GM23248 (cell line): ENCODE results near the gene DYNC1LI1. TPM values are rescaled to one million over a fixed set of nuclear protein-coding genes. Genes with fewer than 3 reads are reported as not detected.
A peak's percentile ranks its signal among the peaks of the same experiment; 100 is the strongest.

ENCODE experiments used
- DNase-seq: peaks from one replicate; pipeline ENCODE4 v3.0.0-alpha.2; 2015
- H2AFZ ChIP-seq: fragments of 200-600 bp; sonication (generic); 2 replicates; pipeline ENCODE4 v1.6.1; 2016; ENCODE audit warnings: antibody characterized with exemption
- H3F3A ChIP-seq: fragments of 200-600 bp; sonication (generic); 2 replicates; pipeline ENCODE4 v1.6.1; 2016; ENCODE audit warnings: mild to moderate bottlenecking, antibody characterized with exemption, mixed run types; ENCODE audit not compliant: insufficient read depth
- H3K27ac ChIP-seq: fragments of 200-600 bp; sonication (generic); 2 replicates; pipeline ENCODE4 v1.5.1; 2016; ENCODE audit warnings: mild to moderate bottlenecking
- H3K27me3 ChIP-seq: fragments of 200-600 bp; sonication (generic); replicated peaks from 2 replicates; pipeline ENCODE4 v1.6.1; 2016; ENCODE audit warnings: mild to moderate bottlenecking; ENCODE audit not compliant: insufficient read depth
- H3K36me3 ChIP-seq: fragments of 200-600 bp; sonication (generic); 2 replicates; pipeline ENCODE4 v1.6.1; 2016; ENCODE audit warnings: low read depth, mild to moderate bottlenecking
- H3K4me1 ChIP-seq: fragments of 200-600 bp; sonication (generic); 2 replicates; pipeline ENCODE4 v1.6.1; 2016; ENCODE audit warnings: mild to moderate bottlenecking; ENCODE audit not compliant: insufficient read depth
- H3K4me2 ChIP-seq: fragments of 200-600 bp; sonication (generic); one replicate; pipeline ENCODE4 v1.6.1; 2016; ENCODE audit warnings: mild to moderate bottlenecking; ENCODE audit not compliant: unreplicated experiment
- H3K4me3 ChIP-seq: fragments of 200-600 bp; sonication (generic); 2 replicates; pipeline ENCODE4 v1.5.1; 2016; ENCODE audit warnings: mild to moderate bottlenecking
- H3K79me2 ChIP-seq: fragments of 200-600 bp; sonication (generic); 2 replicates; pipeline ENCODE4 v1.6.1; 2016; ENCODE audit warnings: mild to moderate bottlenecking; ENCODE audit not compliant: insufficient read depth
- H3K9ac ChIP-seq: fragments of 200-600 bp; sonication (generic); 2 replicates; pipeline ENCODE4 v1.6.1; 2016; ENCODE audit warnings: mild to moderate bottlenecking
- H3K9me2 ChIP-seq: fragments of 200-600 bp; sonication (generic); 2 replicates; pipeline ENCODE4 v1.6.1; 2016; ENCODE audit warnings: mixed run types, mild to moderate bottlenecking, moderate library complexity; ENCODE audit not compliant: insufficient read depth
- H3K9me3 ChIP-seq: fragments of 200-600 bp; sonication (generic); one replicate; pipeline ENCODE4 v1.6.1; 2017; ENCODE audit warnings: low read depth
- H4K20me1 ChIP-seq: fragments of 200-600 bp; sonication (generic); 2 replicates; pipeline ENCODE4 v1.6.0; 2016; ENCODE audit not compliant: insufficient read depth
- EZH2 ChIP-seq: fragments of 200-600 bp; sonication (generic); IDR thresholded peaks from 2 replicates; pipeline ENCODE4 v1.6.1; 2018; ENCODE audit warnings: antibody characterized with exemption, mild to moderate bottlenecking; ENCODE audit not compliant: insufficient read depth, poor library complexity, severe bottlenecking
- EZH2phosphoT487 ChIP-seq: fragments of 200-600 bp; sonication (generic); IDR thresholded peaks from 2 replicates; pipeline ENCODE4 v1.6.1; 2018; ENCODE audit warnings: antibody characterized with exemption, moderate library complexity, mild to moderate bottlenecking, low read depth; ENCODE audit not compliant: insufficient read depth
- WGBS, 2 experiments: methylation state at CpG; one replicate each; pipeline ENCODE4 v1.1.6; 2015 to 2017; ENCODE audit warnings: low lambda C conversion rate in 2 of 2, low coverage in 1 of 2; ENCODE audit errors: missing lambda C conversion rate in 2 of 2; 5-methylcytosine and 5-hydroxymethylcytosine counted together
- in situ Hi-C: fragments of 300-500 bp; cut with MboI; formaldehyde crosslinking; loops from 2 replicates; pipeline ENCODE4 v1.15.0; 2020
- microRNA-seq: library from miRNA; unstranded; fragments of <30 nt; microRNA quantifications from one replicate; pipeline ENCODE4, GENCODE V29; 2016; ENCODE audit warnings: borderline number of aligned reads
- polyA plus RNA-seq: library from polyadenylated mRNA; unstranded; fragments of >200 nt; fragmentation: Nextera tagmentation; extraction: Ambion mirVana; gene quantifications from 2 replicates; pipeline ENCODE4 v1.2.1, GENCODE V29; 2016
- small RNA-seq: library from RNA; depleted of rRNA; stranded (forward); fragments of <200 nt; gene quantifications from one replicate; pipeline ENCODE3, GENCODE V24; 2014; ENCODE audit warnings: low read depth, low replicate concordance
- total RNA-seq: library from RNA; depleted of rRNA; stranded (reverse); fragments of >200 nt; shearing (Covaris generic); gene quantifications from 2 replicates; pipeline ENCODE4 v1.2.3, GENCODE V29; 2014; rRNA removed

DYNC1LI1 gene
- total and polyA plus RNA-seq, 2 experiments from 2014 or later = 36.7 to 40.5 TPM

DNA sequence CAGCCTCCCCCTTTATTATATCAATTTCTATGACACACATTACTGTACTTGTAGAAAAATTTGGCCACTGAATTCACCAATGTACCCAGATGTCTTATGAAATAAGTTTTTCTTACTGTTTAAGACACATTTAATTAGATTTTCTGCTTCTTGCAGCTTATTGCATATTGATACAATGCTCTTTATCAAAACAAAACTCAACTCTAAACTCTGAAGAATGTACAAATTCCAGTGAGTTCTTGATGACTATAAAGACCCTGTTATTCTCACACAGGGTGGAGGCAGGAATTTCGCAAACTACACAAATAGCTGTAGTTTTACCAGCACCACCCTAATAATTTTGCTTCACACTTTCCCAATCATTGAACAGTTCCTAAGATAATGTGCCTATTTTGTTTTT is 90.1 kb downstream of the DYNC1LI1 start:
- 71 to 73% methylated on average over 1 of the region's 1 CpG for WGBS, 2 experiments
- DNase-seq = peak; percentile 35

More for the DNA sequence above, 90.1 kb downstream of the DYNC1LI1 start:
- no peak overlapping the region for H3K9ac ChIP-seq
- H3K27ac ChIP-seq = peak overlapping the region; percentile 49
- no peak overlapping the region for H3K4me2 ChIP-seq
- H2AFZ ChIP-seq = no peak overlapping the region
- no peaks in the 10 kb centered on the region for H4K20me1 ChIP-seq
- in situ Hi-C loops = no loop called here
- no peak for TF ChIP-seq EZH2
- no peak for TF ChIP-seq EZH2phosphoT487
- no peaks in the 10 kb centered on the region for H3K9me2 ChIP-seq
- no peaks in the 10 kb centered on the region for H3K9me3 ChIP-seq
- peaks cover 11% of the 10 kb centered on the region for H3K4me1 ChIP-seq
- H3K4me3 ChIP-seq = no peak overlapping the region
- H3F3A ChIP-seq = peaks cover 15% of the 10 kb centered on the region; the same call in 1 of the 2 replicates
- H3K36me3 ChIP-seq = peaks cover 15% of the 10 kb centered on the region
- no peaks in the 10 kb centered on the region for H3K27me3 ChIP-seq
- peaks cover 18% of the 10 kb centered on the region; the same call in 1 of the 2 replicates for H3K79me2 ChIP-seq

Small RNA genes lying within 50 kb of the gene (microRNA-seq; reads per million reads assigned to microRNA genes)
- gene MIR548AY = not detected

Small RNA genes lying within 50 kb of the gene (small RNA-seq; reads per million reads assigned to genes)
- gene MIR548AY = not detected

Other genes with a start within 250 kb of the DYNC1LI1 start
- 6.3 and 7.1 TPM in 2 replicates for gene CMTM7, start 179.0 kb downstream of the DYNC1LI1 start, total RNA-seq
- gene CMTM7, start 179.0 kb downstream of the DYNC1LI1 start, polyA plus RNA-seq = 21.5 and 23.0 TPM in 2 replicates
- 91.7 and 104 TPM in 2 replicates for gene CMTM6, start 68.0 kb downstream of the DYNC1LI1 start, total RNA-seq
- 78.6 and 82.9 TPM in 2 replicates for gene CMTM6, start 68.0 kb downstream of the DYNC1LI1 start, polyA plus RNA-seq
- 13.0 and 19.5 TPM in 2 replicates for gene CNOT10, start 114.3 kb upstream of the DYNC1LI1 start, total RNA-seq
- gene CNOT10, start 114.3 kb upstream of the DYNC1LI1 start, polyA plus RNA-seq = 15.2 and 18.3 TPM in 2 replicates
- under 0.01 TPM in 1 of 2 replicates, not detected in the other for gene TRIM71, start 247.1 kb upstream of the DYNC1LI1 start, total RNA-seq
- gene TRIM71, start 247.1 kb upstream of the DYNC1LI1 start, polyA plus RNA-seq = 0.03 TPM in 1 of 2 replicates, not detected in the other